DND-41 (cell line): ENCODE measurements around the gene SPEF1.

ENCODE experiments used
- ATAC-seq: fragments of 200-7000 bp; cut with Tn5 transposase; 3 replicates; pipeline ENCODE4 v1.9.1; 2021; ENCODE audit warnings: low read depth; ENCODE audit not compliant: insufficient read depth
- DNase-seq: peaks from one replicate; pipeline ENCODE4 v3.0.0-alpha.2; 2020
- H2AFZ ChIP-seq: 2 replicates; pipeline ENCODE4 v1.6.0; 2012; ENCODE audit warnings: low read depth, low read length
- H3K27ac ChIP-seq: 2 replicates; pipeline ENCODE4 v1.5.1; 2012; ENCODE audit warnings: low read length, inconsistent platforms
- H3K27me3 ChIP-seq: fragments of 200-600 bp; sonication (generic); 2 replicates; pipeline ENCODE4 v1.6.0; 2012; ENCODE audit warnings: low read length, mild to moderate bottlenecking, inconsistent platforms; ENCODE audit not compliant: insufficient read depth, poor library complexity
- H3K36me3 ChIP-seq: 2 replicates; pipeline ENCODE4 v1.5.1; 2012; ENCODE audit warnings: low read length, inconsistent platforms; ENCODE audit not compliant: insufficient read depth
- H3K4me1 ChIP-seq: 2 replicates; pipeline ENCODE4 v1.5.1; 2012; ENCODE audit warnings: mild to moderate bottlenecking, low read length; ENCODE audit not compliant: insufficient read depth
- H3K4me2 ChIP-seq: 2 replicates; pipeline ENCODE4 v1.6.0; 2012; ENCODE audit warnings: mild to moderate bottlenecking, moderate library complexity, low read length, inconsistent platforms; ENCODE audit not compliant: insufficient read depth
- H3K4me3 ChIP-seq, 2 experiments: fragments of 200-600 bp in 1 of 2; shearing (Covaris generic) in 1 of 2; 2 replicates each; pipeline ENCODE4 v1.5.1; 2012 to 2016; ENCODE audit warnings: inconsistent platforms in 2 of 2, low read length in 2 of 2, mild to moderate bottlenecking in 2 of 2, low read depth in 1 of 2, moderate library complexity in 1 of 2
- H3K79me2 ChIP-seq: 2 replicates; pipeline ENCODE4 v1.6.0; 2012; ENCODE audit warnings: low read length, inconsistent platforms; ENCODE audit not compliant: insufficient read depth
- H3K9ac ChIP-seq: 2 replicates; pipeline ENCODE4 v1.6.0; 2012; ENCODE audit warnings: low read depth, mild to moderate bottlenecking, inconsistent platforms, low read length, moderate library complexity
- H3K9me3 ChIP-seq: 2 replicates; pipeline ENCODE4 v1.5.1; 2012; ENCODE audit warnings: low read length, moderate library complexity, mild to moderate bottlenecking, inconsistent platforms; ENCODE audit not compliant: insufficient read depth, severe bottlenecking
- H4K20me1 ChIP-seq: 2 replicates; pipeline ENCODE4 v1.6.0; 2012; ENCODE audit warnings: low read length; ENCODE audit not compliant: insufficient read depth
- EZH2 ChIP-seq: IDR thresholded peaks from 3 replicates; pipeline ENCODE4 v1.6.1; 2012; ENCODE audit warnings: borderline replicate concordance, low read depth, mild to moderate bottlenecking, moderate library complexity, low read length, inconsistent platforms; ENCODE audit not compliant: severe bottlenecking
- TF ChIP-seq, protein P1 (sequence below): IDR thresholded peaks from 2 replicates; pipeline ENCODE4 v1.5.1; 2012; ENCODE audit warnings: borderline replicate concordance, low read length, moderate library complexity, mild to moderate bottlenecking; ENCODE audit not compliant: poor library complexity, severe bottlenecking; ENCODE audit errors: extremely low read depth

Gene SPEF1

GRCh38 chr20:3744806-3745685 lies 36.2 kb downstream of the SPEF1 start:
- Histone ChIP-seq H3K4me3 (no peak overlapping the region), H3K4me2 (no peak overlapping the region), H4K20me1 (peaks cover 2% of the 10 kb centered on the region; the same call in 1 of the 2 replicates), H3K9me3 (no peaks in the 10 kb centered on the region), H2AFZ (no peak overlapping the region), H3K36me3 (no peaks in the 10 kb centered on the region), H3K4me1 (no peaks in the 10 kb centered on the region), H3K27ac (no peak overlapping the region), H3K27me3 (no peaks in the 10 kb centered on the region), H3K79me2 (no peaks in the 10 kb centered on the region), H3K9ac (no peak overlapping the region)
- DNase-seq (peak; percentile 50), ATAC-seq (peak; percentile 43)
- TF ChIP-seq, protein P1, sequence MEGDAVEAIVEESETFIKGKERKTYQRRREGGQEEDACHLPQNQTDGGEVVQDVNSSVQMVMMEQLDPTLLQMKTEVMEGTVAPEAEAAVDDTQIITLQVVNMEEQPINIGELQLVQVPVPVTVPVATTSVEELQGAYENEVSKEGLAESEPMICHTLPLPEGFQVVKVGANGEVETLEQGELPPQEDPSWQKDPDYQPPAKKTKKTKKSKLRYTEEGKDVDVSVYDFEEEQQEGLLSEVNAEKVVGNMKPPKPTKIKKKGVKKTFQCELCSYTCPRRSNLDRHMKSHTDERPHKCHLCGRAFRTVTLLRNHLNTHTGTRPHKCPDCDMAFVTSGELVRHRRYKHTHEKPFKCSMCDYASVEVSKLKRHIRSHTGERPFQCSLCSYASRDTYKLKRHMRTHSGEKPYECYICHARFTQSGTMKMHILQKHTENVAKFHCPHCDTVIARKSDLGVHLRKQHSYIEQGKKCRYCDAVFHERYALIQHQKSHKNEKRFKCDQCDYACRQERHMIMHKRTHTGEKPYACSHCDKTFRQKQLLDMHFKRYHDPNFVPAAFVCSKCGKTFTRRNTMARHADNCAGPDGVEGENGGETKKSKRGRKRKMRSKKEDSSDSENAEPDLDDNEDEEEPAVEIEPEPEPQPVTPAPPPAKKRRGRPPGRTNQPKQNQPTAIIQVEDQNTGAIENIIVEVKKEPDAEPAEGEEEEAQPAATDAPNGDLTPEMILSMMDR: no peak
- no peak for TF ChIP-seq EZH2

- peaks cover 2% of the 10 kb centered on the region; the same call in 1 of the 2 replicates for H4K20me1 ChIP-seq
- no peaks in the 10 kb centered on the region for H3K9me3 ChIP-seq
- no peaks in the 10 kb centered on the region for H3K27me3 ChIP-seq
- H3K27ac ChIP-seq: no peak overlapping the region
- H3K36me3 ChIP-seq: no peaks in the 10 kb centered on the region
- DNase-seq: no peak
- H3K4me3 ChIP-seq: no peak overlapping the region
- no peaks in the 10 kb centered on the region for H3K79me2 ChIP-seq
- H3K4me2 ChIP-seq: no peak overlapping the region
- ATAC-seq: no peak
- H3K9ac ChIP-seq: no peak overlapping the region
- no peak for TF ChIP-seq EZH2
- TF ChIP-seq, protein P1: no peak
- no peak overlapping the region for H2AFZ ChIP-seq
- H3K4me1 ChIP-seq: no peaks in the 10 kb centered on the region
Measured at GRCh38 chr20:3744037-3744436, 37.2 kb downstream of the SPEF1 start.

GRCh38 chr20:3743251-3743650 lies 38.0 kb downstream of the SPEF1 start:
- Histone ChIP-seq H3K9ac (no peak overlapping the region), H2AFZ (no peak overlapping the region), H3K27ac (no peak overlapping the region), H4K20me1 (peaks cover 2% of the 10 kb centered on the region; the same call in 1 of the 2 replicates), H3K79me2 (no peaks in the 10 kb centered on the region), H3K36me3 (no peaks in the 10 kb centered on the region), H3K4me3 (no peak overlapping the region), H3K4me1 (no peaks in the 10 kb centered on the region), H3K9me3 (no peaks in the 10 kb centered on the region), H3K4me2 (no peak overlapping the region), H3K27me3 (no peaks in the 10 kb centered on the region)
- TF ChIP-seq, protein P1: no peak
- no peak for TF ChIP-seq EZH2
- no peak for ATAC-seq
- no peak for DNase-seq
